SU-DHL-6 (cell line): Measurements from ENCODE around the gene TNXB.

Experiments used
- CTCF ChIP-seq: fragments of 200-600 bp; sonication (generic); IDR thresholded peaks from one replicate; pipeline ENCODE4 v1.5.1; 2017; ENCODE audit warnings: antibody characterized with exemption, mild to moderate bottlenecking, low read length, moderate library complexity; ENCODE audit not compliant: insufficient read depth, poor library complexity, severe bottlenecking
- EZH2phosphoT487 ChIP-seq: fragments of 200-600 bp; sonication (generic), shearing (Covaris generic); conservative IDR thresholded peaks from 2 replicates; pipeline ENCODE4 v1.6.1; 2018; ENCODE audit warnings: mild to moderate bottlenecking, antibody characterized with exemption, low read length, moderate library complexity, mixed read lengths

GRCh38 chr6:32056254-32056653 is 52.9 kb downstream of the TNXB start:
- TF ChIP-seq CTCF (no peak), EZH2phosphoT487 (no peak)
